GM18505 (cell line): Measurements from ENCODE around the gene LRRC8E.
A peak's percentile ranks its signal among the peaks of the same experiment; 100 is the strongest.

ENCODE experiments used
- ATAC-seq: cut with Tn5 transposase; IDR thresholded peaks from one replicate; pipeline ENCODE4 v1.9.1; 2021; ENCODE audit not compliant: unreplicated experiment
- POLR2A ChIP-seq: IDR thresholded peaks from 4 replicates; pipeline ENCODE4 v1.6.1; 2011; ENCODE audit warnings: borderline replicate concordance; ENCODE audit not compliant: insufficient read depth, insufficient read length; ENCODE audit errors: extremely low read depth

LRRC8E gene

DNA sequence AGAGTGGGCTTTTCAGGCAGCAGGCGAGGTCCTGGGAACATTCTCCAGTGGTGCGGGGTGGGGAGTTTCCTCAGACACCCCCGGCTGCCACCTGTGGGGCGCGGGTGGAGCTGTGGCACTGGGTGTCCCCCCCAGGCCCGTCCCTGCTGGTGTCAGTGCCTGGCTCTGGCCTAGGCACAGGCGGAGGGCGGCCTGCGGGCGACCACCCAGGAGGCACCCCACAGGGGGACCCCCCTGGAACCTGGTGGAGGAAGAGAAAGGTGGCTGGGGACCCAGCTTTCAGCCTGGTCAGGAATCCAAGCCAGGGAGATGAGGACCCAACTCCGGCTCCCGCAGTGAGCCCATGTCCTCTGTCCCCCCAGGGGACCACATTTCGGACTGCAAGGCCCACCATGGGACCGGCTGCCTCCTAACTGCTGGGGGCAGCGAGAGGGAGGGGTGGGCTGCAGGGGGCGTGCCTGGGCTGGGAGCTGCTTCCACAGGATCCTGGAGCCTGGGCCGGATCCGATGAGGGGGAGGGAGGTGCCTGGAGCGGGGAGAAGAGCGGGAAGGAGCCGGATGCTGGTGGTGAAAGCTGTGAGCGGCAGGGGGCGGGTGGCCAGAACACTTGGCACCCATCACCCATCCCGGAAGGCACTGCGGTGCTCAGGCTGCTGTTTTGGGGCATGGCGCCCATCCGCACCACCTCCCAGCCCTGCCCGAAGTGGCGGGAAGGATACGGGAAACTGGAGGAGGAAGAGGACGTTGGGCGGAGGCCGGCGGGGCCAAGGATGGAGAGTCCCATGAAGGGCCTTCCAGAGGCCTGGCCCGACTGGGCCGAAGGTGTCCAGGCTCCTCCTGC lies 43.1 kb downstream of the LRRC8E start:
- ATAC-seq: no peak
- TF ChIP-seq POLR2A: no peak

DNA sequence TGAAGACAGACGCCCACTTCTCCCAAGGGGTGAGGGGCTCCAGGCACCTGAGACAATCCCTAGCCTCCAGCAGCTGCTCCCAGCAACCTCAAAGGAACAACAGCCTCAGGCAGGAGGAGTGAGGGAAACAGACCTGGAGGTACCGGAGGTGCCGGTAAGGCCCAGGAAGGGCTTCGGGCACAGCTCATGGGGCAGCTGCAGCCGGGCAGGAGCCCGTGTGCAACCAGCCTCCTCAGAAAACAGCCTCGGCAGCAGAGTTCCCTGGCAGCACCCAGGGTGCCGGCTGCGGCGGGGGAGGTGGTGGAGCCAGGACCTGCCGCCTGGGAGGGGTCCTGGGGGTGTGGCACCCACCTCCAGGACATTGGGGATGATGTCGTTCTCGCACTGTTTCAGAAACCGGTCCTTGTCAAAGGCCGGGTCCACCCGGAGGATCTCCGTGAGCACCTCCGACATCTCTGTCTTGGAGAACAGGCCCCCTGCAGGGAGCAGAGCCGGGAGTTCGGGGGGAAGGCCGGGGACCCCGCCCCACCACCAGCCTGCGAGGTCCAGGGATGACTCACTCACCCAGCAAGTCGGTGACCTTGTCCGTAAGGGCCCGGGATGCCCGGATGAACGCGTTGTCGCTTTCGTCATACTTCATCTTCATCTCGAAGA lies 44.1 kb downstream of the LRRC8E start:
- TF ChIP-seq POLR2A: no peak
- no peak for ATAC-seq

- no peak for ATAC-seq
- no peak for TF ChIP-seq POLR2A
Measured at GRCh38 chr19:7932930-7933300, 44.6 kb downstream of the LRRC8E start.

DNA sequence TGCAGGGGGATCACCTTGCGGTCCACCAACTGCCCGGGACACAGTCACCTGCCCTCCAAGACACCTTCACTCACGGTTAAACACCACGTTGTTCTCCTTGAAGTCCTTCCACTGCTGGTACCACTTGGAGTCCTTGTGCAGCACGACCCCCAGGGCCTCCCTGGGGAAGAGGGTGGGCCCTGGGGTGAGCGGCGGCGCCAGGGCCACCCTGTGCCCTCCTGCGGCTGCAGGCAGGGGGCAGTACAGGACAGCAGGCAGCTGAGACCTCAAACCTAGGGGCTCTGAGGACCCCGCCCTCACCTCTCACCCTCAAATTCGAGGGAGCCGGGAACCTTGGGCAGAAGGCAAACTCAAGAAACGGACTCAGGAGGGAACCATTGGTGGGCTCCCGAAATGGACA lies 45.1 kb downstream of the LRRC8E start:
- TF ChIP-seq POLR2A: no peak
- no peak for ATAC-seq

DNA sequence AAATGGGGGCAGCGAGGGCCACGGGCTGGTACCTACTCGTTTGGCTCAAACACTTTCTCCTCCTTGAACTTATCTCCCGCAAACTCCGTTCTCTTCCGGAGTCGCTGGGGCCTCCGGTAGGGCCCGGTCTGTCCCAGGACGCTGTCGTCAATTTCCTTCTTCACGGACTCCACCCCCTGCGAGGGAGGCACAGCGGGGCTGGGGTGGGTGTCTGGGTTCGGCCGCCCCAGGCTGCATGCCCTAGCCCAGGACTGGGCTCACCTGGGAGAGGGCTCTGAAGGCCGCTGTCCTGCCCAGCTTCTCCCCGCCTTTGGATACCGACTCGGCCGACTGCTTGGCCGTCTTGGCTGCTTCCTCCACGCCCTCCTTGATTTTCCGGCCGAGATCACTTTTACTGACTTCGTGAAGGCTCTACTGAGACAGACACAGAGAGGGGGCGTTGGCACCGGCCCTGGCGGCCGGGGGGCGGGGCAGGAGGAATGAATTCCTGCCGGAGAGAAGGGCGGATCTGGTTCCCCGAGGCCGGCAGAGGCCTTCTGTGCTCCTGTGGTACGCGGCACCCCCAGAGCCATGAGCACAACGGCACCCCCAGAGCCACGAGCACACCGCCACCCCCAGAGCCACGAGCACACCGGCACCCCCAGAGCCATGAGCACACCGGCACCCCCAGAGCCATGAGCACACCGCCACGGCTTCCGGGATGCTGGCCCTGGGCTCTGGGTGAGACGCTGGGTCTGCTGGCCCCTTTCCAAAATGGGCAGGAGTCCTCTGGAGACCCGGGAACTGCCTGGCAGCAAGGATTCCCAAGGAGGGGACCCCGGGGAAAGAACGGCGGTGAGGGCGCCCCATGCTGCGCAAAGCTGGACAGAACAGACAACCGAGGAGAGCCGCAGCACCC lies 45.8 kb downstream of the LRRC8E start:
- TF ChIP-seq POLR2A: no peak
- no peak for ATAC-seq

GRCh38 chr19:7934766-7935165 lies 46.5 kb downstream of the LRRC8E start:
- TF ChIP-seq POLR2A: no peak
- no peak for ATAC-seq

- no peak for TF ChIP-seq POLR2A
- no peak for ATAC-seq
Measured at GRCh38 chr19:7940841-7941240, 52.5 kb downstream of the LRRC8E start.

GRCh38 chr19:7941895-7942596 lies 53.7 kb downstream of the LRRC8E start:
- ATAC-seq: no peak
- TF ChIP-seq POLR2A: no peak

DNA sequence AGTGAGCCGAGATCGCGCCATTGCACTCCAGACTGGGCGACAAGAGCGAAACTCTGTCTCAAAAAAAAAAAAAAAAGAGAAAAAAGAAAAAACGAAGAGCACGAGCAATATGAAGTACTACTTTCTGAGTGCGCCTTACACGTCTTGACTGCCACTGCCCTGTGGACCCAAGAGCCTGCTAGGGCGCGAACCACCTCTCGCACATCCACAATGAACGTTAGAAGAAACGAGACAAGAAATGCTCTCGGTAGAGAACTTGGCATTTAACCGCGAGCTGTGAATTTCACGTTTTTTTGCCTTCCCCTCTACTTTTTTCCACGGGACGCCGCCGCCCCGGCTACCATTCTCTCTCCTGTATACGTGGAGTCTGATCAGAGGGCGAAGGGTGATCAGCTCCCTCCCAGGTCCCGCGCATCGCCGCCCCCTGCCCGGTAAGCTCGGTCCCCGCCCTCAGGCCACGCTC lies 54.7 kb downstream of the LRRC8E start:
- no peak for TF ChIP-seq POLR2A
- ATAC-seq: no peak

- ATAC-seq: peak; percentile 85
- peak; percentile 94 for TF ChIP-seq POLR2A
Measured at GRCh38 chr19:7943444-7944176, 55.3 kb downstream of the LRRC8E start, which contains the start of gene TIMM44. TSS of gene TIMM44 (minus strand) at chr19:7943666. CDS start at chr19:7943651, 15 bp downstream.

- ATAC-seq: peak; percentile 40
- no peak for TF ChIP-seq POLR2A
Measured at GRCh38 chr19:7944177-7944761, 56.0 kb downstream of the LRRC8E start.

- no peak for TF ChIP-seq POLR2A
- ATAC-seq: no peak
Measured at GRCh38 chr19:7947939-7948338, 59.6 kb downstream of the LRRC8E start.
